Gastroesophageal sphincter (tissue), 4 donors: ENCODE data around the gene AIF1. TPM values are rescaled to one million over a fixed set of nuclear protein-coding genes. Genes with fewer than 3 reads are reported as not detected.

Experiments used
- ATAC-seq: fragments of 150-250 bp; one replicate; pipeline ENCODE4 v1.9.1; 2016; ENCODE audit warnings: mild to moderate bottlenecking, moderate library complexity
- H3K27ac ChIP-seq, 4 donors: fragments of 200-600 bp; sonication (generic) in 3 of 4; 1 replicate in 3 of 4; 2 replicates in 1 of 4; pipeline ENCODE4 v1.5.1; 2016 to 2019
- H3K27me3 ChIP-seq: fragments of 200-600 bp; sonication (generic); one replicate; pipeline ENCODE4 v1.5.1; 2019
- H3K36me3 ChIP-seq, 2 donors: fragments of 200-600 bp; sonication (generic); one replicate each; pipeline ENCODE4 v1.5.1; 2019; ENCODE audit warnings: control low read depth in 1 of 2
- H3K4me1 ChIP-seq, 3 donors: fragments of 200-600 bp; sonication (generic); 1 replicate in 2 of 3; 2 replicates in 1 of 3; pipeline ENCODE4 v1.5.1; 2016 to 2019; ENCODE audit warnings: control low read depth in 2 of 3
- H3K4me3 ChIP-seq, 2 donors: fragments of 200-600 bp; sonication (generic); one replicate each; pipeline ENCODE4 v1.5.1; 2019; ENCODE audit warnings: mild to moderate bottlenecking in 1 of 2, moderate library complexity in 1 of 2
- H3K9me3 ChIP-seq, 3 donors: fragments of 200-600 bp; sonication (generic); one replicate each; pipeline ENCODE4 v1.5.1; 2017 to 2019; ENCODE audit warnings: control low read depth in 2 of 3
- EP300 ChIP-seq: sonication (generic); formaldehyde crosslinking; IDR thresholded peaks from one replicate; pipeline ENCODE4 v1.6.1; 2017; ENCODE audit warnings: antibody characterized with exemption, mild to moderate bottlenecking
- POLR2A ChIP-seq, 2 donors: fragments of 450-650 bp; IDR thresholded peaks; one replicate each; pipeline ENCODE4 v1.6.1; 2017; ENCODE audit warnings: antibody characterized with exemption in 2 of 2, mild to moderate bottlenecking in 2 of 2, moderate library complexity in 1 of 2
- POLR2AphosphoS5 ChIP-seq: sonication (generic); formaldehyde crosslinking; IDR thresholded peaks from one replicate; pipeline ENCODE4 v1.6.1; 2017; ENCODE audit warnings: antibody characterized with exemption
- WGBS, 2 donors: methylation state at CpG; one replicate each; pipeline ENCODE4 v1.1.5; 2018; ENCODE audit warnings: low coverage in 1 of 2; 5-methylcytosine and 5-hydroxymethylcytosine counted together
- total RNA-seq, 4 donors: library from RNA; depleted of rRNA; stranded (reverse); fragments of >200 nt; gene quantifications; one replicate each; pipeline ENCODE4 v1.1.0, GENCODE V29; 2016
- TF ChIP-seq, protein P1 (sequence below), 4 experiments: fragments of 200-600 bp in 2 of 4; fragments of 450-650 bp in 2 of 4; sonication (generic) in 1 of 4; IDR thresholded peaks; one replicate each; pipeline ENCODE4 v1.5.1; 2017 to 2019; ENCODE audit warnings: antibody characterized with exemption in 4 of 4, mild to moderate bottlenecking in 2 of 4, moderate library complexity in 2 of 4

The AIF1 gene
- total RNA-seq, 4 donors from 2014 or later: 5.6 to 46.4 (median 21.3) TPM

DNA sequence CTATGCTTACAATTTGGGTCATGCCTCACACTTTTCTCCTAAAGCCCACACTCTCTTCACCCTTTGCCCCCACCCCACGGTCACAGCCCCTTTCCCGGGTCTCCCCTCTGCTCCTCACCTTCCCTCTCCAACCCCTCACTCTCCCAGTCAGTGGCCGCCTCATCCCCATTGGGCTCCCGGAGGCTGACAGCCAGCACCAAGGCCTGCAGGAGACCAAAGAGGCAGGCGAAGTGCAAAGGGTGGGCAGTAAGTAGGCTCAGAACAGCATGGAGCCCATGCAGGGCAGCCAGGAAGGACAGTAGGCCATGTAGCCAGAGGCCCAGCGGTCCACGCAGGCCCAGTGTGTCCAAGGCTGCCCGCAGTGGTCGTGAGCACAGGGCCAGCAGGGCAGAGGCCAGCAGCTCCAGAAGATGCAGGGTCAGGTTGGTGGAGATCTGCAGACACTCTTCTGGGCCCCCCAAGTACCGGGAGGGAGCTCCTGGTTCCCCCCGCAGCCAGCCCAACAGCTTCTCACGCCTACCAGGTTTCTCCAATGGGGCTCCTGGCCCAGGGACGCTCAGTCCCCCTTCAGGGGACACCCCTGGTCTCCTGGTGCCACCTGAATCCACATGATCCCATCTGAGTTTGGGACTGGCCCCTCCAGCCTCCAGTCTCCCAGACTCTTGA lies 44.1 kb downstream of the AIF1 start:
- TF ChIP-seq POLR2A (IDR thresholded peaks at IDR 0.05): no peak
- TF ChIP-seq, protein P1, sequence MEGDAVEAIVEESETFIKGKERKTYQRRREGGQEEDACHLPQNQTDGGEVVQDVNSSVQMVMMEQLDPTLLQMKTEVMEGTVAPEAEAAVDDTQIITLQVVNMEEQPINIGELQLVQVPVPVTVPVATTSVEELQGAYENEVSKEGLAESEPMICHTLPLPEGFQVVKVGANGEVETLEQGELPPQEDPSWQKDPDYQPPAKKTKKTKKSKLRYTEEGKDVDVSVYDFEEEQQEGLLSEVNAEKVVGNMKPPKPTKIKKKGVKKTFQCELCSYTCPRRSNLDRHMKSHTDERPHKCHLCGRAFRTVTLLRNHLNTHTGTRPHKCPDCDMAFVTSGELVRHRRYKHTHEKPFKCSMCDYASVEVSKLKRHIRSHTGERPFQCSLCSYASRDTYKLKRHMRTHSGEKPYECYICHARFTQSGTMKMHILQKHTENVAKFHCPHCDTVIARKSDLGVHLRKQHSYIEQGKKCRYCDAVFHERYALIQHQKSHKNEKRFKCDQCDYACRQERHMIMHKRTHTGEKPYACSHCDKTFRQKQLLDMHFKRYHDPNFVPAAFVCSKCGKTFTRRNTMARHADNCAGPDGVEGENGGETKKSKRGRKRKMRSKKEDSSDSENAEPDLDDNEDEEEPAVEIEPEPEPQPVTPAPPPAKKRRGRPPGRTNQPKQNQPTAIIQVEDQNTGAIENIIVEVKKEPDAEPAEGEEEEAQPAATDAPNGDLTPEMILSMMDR (IDR thresholded peaks at IDR 0.05): no peak

DNA sequence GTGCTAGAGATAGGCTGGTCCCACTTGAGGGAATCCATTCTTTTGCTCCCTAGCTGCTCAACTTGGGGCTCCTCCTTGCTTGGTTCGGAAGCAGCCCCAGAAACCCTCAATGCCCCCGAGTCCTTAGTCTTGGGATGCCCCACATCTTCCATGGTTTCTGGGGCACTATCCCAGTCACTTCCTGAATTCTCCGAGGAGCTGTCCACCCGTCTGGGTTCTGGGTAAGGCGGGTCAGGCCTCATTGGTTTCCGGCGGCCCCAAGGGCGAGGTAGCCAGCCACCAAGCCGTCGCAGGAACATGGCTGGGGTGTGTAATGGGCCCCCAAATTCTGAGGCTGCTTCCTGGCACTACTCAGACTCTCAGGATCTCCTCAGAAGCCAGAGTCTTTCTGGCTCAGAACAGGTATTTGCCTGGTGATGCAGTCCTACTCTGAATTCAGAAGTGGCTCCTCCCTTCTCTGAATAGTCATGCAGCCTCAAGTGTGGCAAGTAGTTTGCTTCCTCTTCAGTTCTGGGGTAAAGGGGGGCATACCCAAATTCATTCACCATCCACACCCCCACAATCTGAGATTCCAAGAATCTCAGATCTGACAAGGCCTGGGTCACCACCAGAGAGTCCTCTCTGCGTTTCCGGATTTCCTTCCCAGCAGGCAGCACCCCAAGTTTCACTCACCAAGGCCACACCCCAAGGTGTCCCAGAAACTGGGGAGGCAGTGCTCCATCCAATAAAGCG lies 44.8 kb downstream of the AIF1 start:
- peak in 1 of 2 donors; percentile 10 for TF ChIP-seq POLR2A (IDR thresholded peaks at IDR 0.05)
- TF ChIP-seq POLR2AphosphoS5: no peak
- Histone ChIP-seq H3K4me3 (peak overlapping the region; percentile 56 to 81), H3K4me1 (peaks cover 8 to 89% (median 36%) of the 10 kb centered on the region in 3 donors), H3K36me3 (peaks cover 0 to 53% of the 10 kb centered on the region in 2 donors), H3K27ac (peak overlapping the region; percentile 50 to 89 (median 86)), H3K9me3 (no peaks in the 10 kb centered on the region), H3K27me3 (no peaks in the 10 kb centered on the region)
- 0% methylated on average over 3 of the region's 13 CpGs; no CpG with 5 or more reads in 1 of the 2 donors for WGBS, 2 donors
- ATAC-seq: no peak

More for the DNA sequence above, 44.1 kb downstream of the AIF1 start:
- Histone ChIP-seq H3K27ac (peak overlapping the region in 3 of 4 donors; percentile 83 to 89 (median 88)), H3K27me3 (no peaks in the 10 kb centered on the region), H3K36me3 (peaks cover 0 to 53% of the 10 kb centered on the region in 2 donors), H3K4me3 (peak overlapping the region; percentile 56 to 81), H3K9me3 (no peaks in the 10 kb centered on the region), H3K4me1 (peaks cover 8 to 85% (median 34%) of the 10 kb centered on the region in 3 donors)
- ATAC-seq: no peak
- WGBS, 2 donors: no CpG with 5 or more reads among the region's 13 CpGs

DNA sequence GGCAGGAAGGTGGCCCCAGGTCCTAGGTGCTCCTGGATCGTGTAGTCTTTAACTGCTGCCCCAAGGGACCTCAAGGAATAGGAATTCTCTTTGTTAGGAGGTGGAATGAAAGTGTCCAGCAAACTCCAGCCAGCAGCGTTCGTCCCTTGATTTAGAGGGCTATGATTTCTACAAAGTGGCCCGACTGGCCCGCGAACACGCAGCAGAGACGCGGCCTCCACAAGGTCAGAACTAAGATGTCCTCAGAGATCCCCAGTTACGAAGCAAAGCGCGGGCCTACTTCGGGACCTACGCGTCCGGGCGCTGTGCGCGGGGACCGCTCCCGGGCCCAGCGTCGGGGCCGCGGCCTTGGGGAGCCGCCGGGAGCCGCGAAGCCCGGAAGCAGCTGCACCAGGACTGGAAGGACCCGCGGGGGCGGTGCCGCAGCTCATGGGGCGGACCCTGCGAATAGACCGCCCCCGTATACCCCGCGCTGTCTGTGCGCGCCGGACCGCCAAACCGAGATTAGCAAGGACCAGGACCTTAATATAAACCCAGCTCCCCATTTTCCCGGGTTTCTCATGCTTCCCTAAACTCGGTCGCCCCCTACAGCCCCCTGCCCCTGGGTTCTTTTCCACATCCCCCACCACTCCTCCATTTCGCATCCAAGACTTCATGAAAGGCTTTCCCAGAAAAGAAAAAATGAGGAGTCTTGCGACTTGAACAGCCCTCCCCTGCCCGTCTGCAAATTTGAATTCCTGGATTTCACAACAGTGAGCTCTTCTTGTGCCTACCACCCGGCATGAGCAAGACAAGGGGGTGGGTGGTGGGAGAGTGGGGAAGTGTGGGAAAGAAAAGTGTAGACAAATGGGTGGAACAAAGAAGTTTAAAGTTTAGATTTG lies 45.6 kb downstream of the AIF1 start, which contains the start of gene C6orf47:
C6orf47 (minus strand) TSS at position 398 of the 881 bp plus-strand sequence. CDS start 831 bp downstream, outside the sequence.
- Histone ChIP-seq H3K4me3 (peak within 1 kb of the TSS; percentile 56 to 81), H3K9me3 (no peaks in the 10 kb centered on the region), H3K4me1 (peaks cover 8 to 82% (median 36%) of the 10 kb centered on the region in 3 donors), H3K36me3 (peaks cover 0 to 49% of the 10 kb centered on the region in 2 donors), H3K27me3 (no peaks in the 10 kb centered on the region), H3K27ac (peak within 1 kb of the TSS; percentile 50 to 89 (median 86))
- ATAC-seq: peak; percentile 83
- WGBS, 2 donors: no CpG with 5 or more reads among the region's 52 CpGs
- TF ChIP-seq EP300: no peak
- TF ChIP-seq POLR2AphosphoS5: peak; percentile 75
- TF ChIP-seq POLR2A (IDR thresholded peaks at IDR 0.05): peak; percentile 93 to 94
- TF ChIP-seq, protein P1 (IDR thresholded peaks at IDR 0.05): no peak

DNA sequence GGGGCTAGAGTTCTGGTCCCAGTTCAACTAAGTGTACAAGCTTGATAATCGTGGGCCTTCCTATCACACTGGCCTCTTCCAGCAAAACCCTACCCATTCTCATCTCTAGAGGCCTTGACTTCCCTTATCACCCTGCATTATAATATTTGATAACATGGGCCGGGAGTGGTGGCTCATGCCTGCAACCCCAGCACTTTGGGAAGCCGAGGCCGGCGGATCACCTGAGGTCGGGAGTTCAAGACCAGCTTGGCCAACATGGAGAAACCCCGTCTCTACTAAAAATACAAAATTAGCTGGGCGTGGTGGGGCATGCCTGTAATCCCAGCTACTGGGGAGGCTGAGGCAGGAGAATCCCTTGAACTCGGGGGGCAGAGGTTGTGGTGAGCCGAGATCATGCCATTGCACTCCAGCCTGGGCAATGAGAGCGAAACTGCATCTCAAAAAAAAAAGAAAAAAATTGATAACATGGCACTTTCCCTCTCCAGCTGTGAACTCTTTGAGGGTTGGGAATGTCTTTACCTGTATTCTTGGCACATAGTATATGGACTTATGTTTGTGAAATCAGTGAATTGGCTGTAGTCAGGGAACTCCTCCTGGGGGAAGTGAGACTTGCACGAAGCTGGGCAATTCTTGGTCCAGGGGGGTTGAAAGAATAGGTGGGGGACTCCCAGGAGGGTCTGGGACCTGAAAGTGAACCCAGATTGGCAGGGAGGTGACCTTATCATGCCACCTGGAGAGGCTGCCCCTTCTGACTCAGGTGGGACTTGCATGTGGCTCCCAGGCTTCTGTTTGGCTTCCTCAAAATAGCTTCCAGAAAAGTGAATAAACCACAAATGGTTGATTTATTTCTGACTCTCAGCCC lies 46.5 kb downstream of the AIF1 start:
- ATAC-seq: no peak
- H3K4me3 ChIP-seq: peak overlapping the region in 1 of 2 donors; percentile 81
- H3K4me1 ChIP-seq: peaks cover 8 to 77% (median 37%) of the 10 kb centered on the region in 3 donors

More for the DNA sequence above, 46.5 kb downstream of the AIF1 start:
- Histone ChIP-seq H3K9me3 (no peaks in the 10 kb centered on the region), H3K36me3 (peaks cover 0 to 42% of the 10 kb centered on the region in 2 donors), H3K27ac (peak overlapping the region; percentile 50 to 89 (median 86)), H3K27me3 (no peaks in the 10 kb centered on the region)
- TF ChIP-seq POLR2A (IDR thresholded peaks at IDR 0.05) (no peak), POLR2AphosphoS5 (no peak), EP300 (no peak)
- TF ChIP-seq, protein P1 (IDR thresholded peaks at IDR 0.05): no peak
- WGBS, 2 donors: 51 to 81% methylated on average over 4 to 5 of the region's 12 CpGs
